HG03575 (cell line): ENCODE measurements around the gene PRUNE1.

Experiments
- ATAC-seq: cut with Tn5 transposase; IDR thresholded peaks from one replicate; pipeline ENCODE4 v1.9.1; 2021; ENCODE audit not compliant: unreplicated experiment, insufficient number of reproducible peaks, low FRiP score; ENCODE audit errors: extremely low read depth

PRUNE1 gene

GRCh38 chr1:151002051-151002450, 6.2 kb upstream of the PRUNE1 start:
- no peak for ATAC-seq

GRCh38 chr1:151002611-151003010, 5.6 kb upstream of the PRUNE1 start:
- ATAC-seq, result no peak

- no peak for ATAC-seq
Measured at GRCh38 chr1:151003180-151003579, 5.1 kb upstream of the PRUNE1 start.

GRCh38 chr1:151005729-151006319, 2.4 kb upstream of the PRUNE1 start:
- ATAC-seq, result no peak

- no peak for ATAC-seq
Measured at GRCh38 chr1:151006327-151007052, 1.8 kb upstream of the PRUNE1 start, which contains the start of gene MINDY1. MINDY1 (minus strand) TSS chr1:151006902; CDS start chr1:151002617, 4,285 bp downstream.

GRCh38 chr1:151007853-151008243, 401 bp upstream of the PRUNE1 start:
- no peak for ATAC-seq

GRCh38 chr1:151009206-151009587, 948 bp downstream of the PRUNE1 start:
- no peak for ATAC-seq

GRCh38 chr1:151009674-151010345, 1.6 kb downstream of the PRUNE1 start:
- ATAC-seq, result no peak

- no peak for ATAC-seq
Measured at GRCh38 chr1:151010346-151010726, 2.1 kb downstream of the PRUNE1 start.

- ATAC-seq, result no peak
Measured at GRCh38 chr1:151011154-151011850, 3.1 kb downstream of the PRUNE1 start.

GRCh38 chr1:151012684-151013471, 4.6 kb downstream of the PRUNE1 start:
- ATAC-seq, result no peak

- no peak for ATAC-seq
Measured at GRCh38 chr1:151013518-151013917, 5.3 kb downstream of the PRUNE1 start.

GRCh38 chr1:151024540-151025146, 16.4 kb downstream of the PRUNE1 start:
- ATAC-seq, result no peak

- ATAC-seq, result no peak
Measured at GRCh38 chr1:151026460-151026859, 18.2 kb downstream of the PRUNE1 start.

GRCh38 chr1:151032164-151032563, 23.9 kb downstream of the PRUNE1 start:
- ATAC-seq, result no peak

- ATAC-seq, result no peak
Measured at GRCh38 chr1:151035167-151035566, 26.9 kb downstream of the PRUNE1 start.

GRCh38 chr1:151036356-151036755, 28.1 kb downstream of the PRUNE1 start, which contains the start of gene BNIPL:
BNIPL (plus strand) TSS chr1:151036586; CDS start chr1:151036726, 140 bp downstream.
- no peak for ATAC-seq

- no peak for ATAC-seq
Measured at GRCh38 chr1:151037032-151037431, 28.8 kb downstream of the PRUNE1 start.
